Spinal cord (tissue), 10 donors: ENCODE measurements around the gene IL3. TPM values are rescaled to one million over a fixed set of nuclear protein-coding genes. Genes with fewer than 3 reads are reported as not detected.

Experiments
- DNase-seq, 6 donors: peaks; one replicate each; pipeline versions ENCODE4 v3.0.0 to v3.0.0-alpha.2; 2013 to 2015; ENCODE audit warnings: low spot score in 6 of 6, low read depth in 4 of 6
- H3K27ac ChIP-seq: one replicate; pipeline ENCODE4 v1.5.1; 2013; ENCODE audit warnings: low read depth, low read length, control low read depth
- H3K27me3 ChIP-seq: one replicate; pipeline ENCODE4 v1.6.1; 2013; ENCODE audit warnings: low read length; ENCODE audit not compliant: control insufficient read depth, insufficient read depth
- H3K36me3 ChIP-seq: one replicate; pipeline ENCODE4 v1.6.1; 2013; ENCODE audit warnings: low read length; ENCODE audit not compliant: control insufficient read depth, insufficient read depth
- H3K4me1 ChIP-seq: one replicate; pipeline ENCODE4 v1.6.1; 2013; ENCODE audit warnings: low read length; ENCODE audit not compliant: control insufficient read depth, insufficient read depth
- H3K4me3 ChIP-seq: one replicate; pipeline ENCODE4 v1.5.1; 2013; ENCODE audit warnings: low read depth, low read length, control low read depth
- H3K9me3 ChIP-seq: one replicate; pipeline ENCODE4 v1.6.1; 2013; ENCODE audit warnings: low read length; ENCODE audit not compliant: control insufficient read depth, insufficient read depth
- WGBS: methylation state at CpG from one replicate; pipeline ENCODE4 v1.1.5; 2013; ENCODE audit warnings: missing lambda C conversion rate; ENCODE audit not compliant: insufficient coverage; 5-methylcytosine and 5-hydroxymethylcytosine counted together
- polyA plus RNA-seq, 2 donors: library from polyadenylated mRNA; unstranded; fragments of 120-200 nt; gene quantifications; one replicate each; pipeline ENCODE4 v1.2.1, GENCODE V29; 2013; ENCODE audit not compliant: insufficient read length in 2 of 2
- total RNA-seq, 2 donors: library from RNA; depleted of rRNA in 1 of 2; stranded (reverse); fragments of 120-200 nt in 1 of 2; fragments of >200 nt in 1 of 2; gene quantifications; one replicate each; pipeline versions ENCODE4 v1.2.3 to v1.2.4, GENCODE V29; 2013 to 2014
- donor health status: healthy.

Gene IL3
- total and polyA plus RNA-seq, 4 donors: not detected

GRCh38 chr5:132025403-132025971 is 35.0 kb upstream of the IL3 start:
- no peaks in the 10 kb centered on the region for H3K36me3 ChIP-seq
- 94% methylated on average over 7 of the region's 7 CpGs for WGBS
- no peaks in the 10 kb centered on the region for H3K27me3 ChIP-seq
- H3K4me3 ChIP-seq: no peak overlapping the region
- no peak overlapping the region for H3K27ac ChIP-seq
- peaks cover 3% of the 10 kb centered on the region for H3K4me1 ChIP-seq
- no peak for DNase-seq
- no peaks in the 10 kb centered on the region for H3K9me3 ChIP-seq

GRCh38 chr5:132026516-132027008 is 33.9 kb upstream of the IL3 start:
- no peak for DNase-seq
- Histone ChIP-seq H3K9me3 (no peaks in the 10 kb centered on the region), H3K27me3 (no peaks in the 10 kb centered on the region), H3K4me1 (peaks cover 3% of the 10 kb centered on the region), H3K4me3 (no peak overlapping the region), H3K36me3 (no peaks in the 10 kb centered on the region), H3K27ac (no peak overlapping the region)
- 97% methylated on average over 3 of the region's 5 CpGs for WGBS

- Histone ChIP-seq H3K4me3 (no peak overlapping the region), H3K4me1 (peaks cover 3% of the 10 kb centered on the region), H3K27ac (no peak overlapping the region), H3K9me3 (no peaks in the 10 kb centered on the region), H3K36me3 (no peaks in the 10 kb centered on the region), H3K27me3 (no peaks in the 10 kb centered on the region)
- 88% methylated on average over 2 of the region's 2 CpGs for WGBS
- DNase-seq: no peak
Measured at GRCh38 chr5:132027027-132027426, 33.4 kb upstream of the IL3 start.

GRCh38 chr5:132029609-132030330 is 30.7 kb upstream of the IL3 start:
- H3K27ac ChIP-seq: no peak overlapping the region
- H3K27me3 ChIP-seq: no peaks in the 10 kb centered on the region
- H3K36me3 ChIP-seq: no peaks in the 10 kb centered on the region
- H3K9me3 ChIP-seq: no peaks in the 10 kb centered on the region
- H3K4me1 ChIP-seq: peaks cover 3% of the 10 kb centered on the region
- 93% methylated on average over 4 of the region's 4 CpGs for WGBS
- no peak for DNase-seq
- H3K4me3 ChIP-seq: no peak overlapping the region

- Histone ChIP-seq H3K9me3 (no peaks in the 10 kb centered on the region), H3K4me3 (no peak overlapping the region), H3K4me1 (peaks cover 3% of the 10 kb centered on the region), H3K36me3 (no peaks in the 10 kb centered on the region), H3K27me3 (no peaks in the 10 kb centered on the region), H3K27ac (no peak overlapping the region)
- WGBS: 91% methylated on average over 2 of the region's 2 CpGs
- no peak for DNase-seq
Measured at GRCh38 chr5:132030610-132031009, 29.8 kb upstream of the IL3 start.

GRCh38 chr5:132032196-132032595 is 28.3 kb upstream of the IL3 start:
- H3K9me3 ChIP-seq: no peaks in the 10 kb centered on the region
- H3K4me1 ChIP-seq: peaks cover 3% of the 10 kb centered on the region
- no peaks in the 10 kb centered on the region for H3K36me3 ChIP-seq
- no peak overlapping the region for H3K27ac ChIP-seq
- H3K4me3 ChIP-seq: no peak overlapping the region
- no peak for DNase-seq
- H3K27me3 ChIP-seq: no peaks in the 10 kb centered on the region

GRCh38 chr5:132033122-132033521 is 27.3 kb upstream of the IL3 start:
- Histone ChIP-seq H3K27me3 (no peaks in the 10 kb centered on the region), H3K36me3 (no peaks in the 10 kb centered on the region), H3K4me3 (no peak overlapping the region), H3K9me3 (no peaks in the 10 kb centered on the region), H3K27ac (no peak overlapping the region), H3K4me1 (peaks cover 2% of the 10 kb centered on the region)
- no CpG with 5 or more reads among the region's 4 CpGs for WGBS
- no peak for DNase-seq

- no peak for DNase-seq
- Histone ChIP-seq H3K27me3 (no peaks in the 10 kb centered on the region), H3K4me1 (no peaks in the 10 kb centered on the region), H3K4me3 (no peak overlapping the region), H3K27ac (no peak overlapping the region), H3K36me3 (no peaks in the 10 kb centered on the region), H3K9me3 (peaks cover 2% of the 10 kb centered on the region)
- WGBS: no CpG with 5 or more reads among the region's 2 CpGs
Measured at GRCh38 chr5:132037353-132037752, 23.1 kb upstream of the IL3 start.

GRCh38 chr5:132044207-132044606 is 16.2 kb upstream of the IL3 start:
- no peaks in the 10 kb centered on the region for H3K36me3 ChIP-seq
- no peak for DNase-seq
- no peaks in the 10 kb centered on the region for H3K4me1 ChIP-seq
- no peak overlapping the region for H3K4me3 ChIP-seq
- 96% methylated on average over 4 of the region's 10 CpGs for WGBS
- no peak overlapping the region for H3K27ac ChIP-seq
- H3K27me3 ChIP-seq: no peaks in the 10 kb centered on the region
- H3K9me3 ChIP-seq: peaks cover 2% of the 10 kb centered on the region

GRCh38 chr5:132046880-132047299 is 13.6 kb upstream of the IL3 start:
- H3K9me3 ChIP-seq: no peaks in the 10 kb centered on the region
- H3K27me3 ChIP-seq: no peaks in the 10 kb centered on the region
- H3K4me3 ChIP-seq: no peak overlapping the region
- WGBS: 77% methylated on average over 7 of the region's 7 CpGs
- no peak overlapping the region for H3K27ac ChIP-seq
- no peaks in the 10 kb centered on the region for H3K36me3 ChIP-seq
- DNase-seq: no peak
- no peaks in the 10 kb centered on the region for H3K4me1 ChIP-seq
